Fibroblast of the aortic adventitia (primary cell): ENCODE data around the gene BYSL. TPM values are rescaled to one million over a fixed set of nuclear protein-coding genes. Genes with fewer than 3 reads are reported as not detected.
"Not testable (repeated sequence)": the region's sequence is repeated elsewhere in the genome, so short reads cannot be mapped to it uniquely, and the experiment has no call there.

Experiments
- DNase-seq: peaks from one replicate; pipeline ENCODE4 v3.0.0-alpha.2; 2010; ENCODE audit warnings: low read depth
- H3K4me3 ChIP-seq: 2 replicates; pipeline ENCODE4 v1.5.1; 2011; ENCODE audit warnings: low read depth, mild to moderate bottlenecking, control low read depth, low read length, moderate library complexity
- CTCF ChIP-seq: IDR thresholded peaks from 2 replicates; pipeline ENCODE4 v1.5.1; 2011; ENCODE audit warnings: mild to moderate bottlenecking, low read length, control low read depth, inconsistent platforms; ENCODE audit not compliant: insufficient read depth
- total RNA-seq: library from RNA; depleted of rRNA; stranded (reverse); fragments of >200 nt; gene quantifications from 2 replicates; pipeline ENCODE4 v1.2.3, GENCODE V29; 2012; ENCODE audit warnings: low replicate concordance

BYSL gene
- total RNA-seq, 1 donor: 14.2 TPM

GRCh38 chr6:41941280-41942066 is 20.2 kb downstream of the BYSL start, which contains the start of gene CCND3:
Gene CCND3 (minus strand): TSS chr6:41941808. CDS start chr6:41941649, 159 bp downstream.
- H3K4me3 ChIP-seq: peak within 1 kb of the TSS; percentile 95
- peak; percentile 82 for DNase-seq
- TF ChIP-seq CTCF: no peak

GRCh38 chr6:41942067-41942851 is 21.0 kb downstream of the BYSL start:
- H3K4me3 ChIP-seq: peak overlapping the region; percentile 95
- DNase-seq: peak; percentile 77
- no peak for TF ChIP-seq CTCF

- not testable (repeated sequence) for DNase-seq, H3K4me3 ChIP-seq
These were observed 21.6 kb downstream of the BYSL start for GRCh38 chr6:41942882-41943281.

- DNase-seq: no peak
- no peak overlapping the region for H3K4me3 ChIP-seq
- TF ChIP-seq CTCF: no peak
These were observed 22.2 kb downstream of the BYSL start for GRCh38 chr6:41943456-41943855.

- no peak overlapping the region for H3K4me3 ChIP-seq
- DNase-seq: no peak
- TF ChIP-seq CTCF: no peak
These were observed 26.4 kb downstream of the BYSL start for GRCh38 chr6:41947581-41948220.

GRCh38 chr6:41954668-41955067 is 33.4 kb downstream of the BYSL start:
- no peak for DNase-seq
- TF ChIP-seq CTCF: no peak
- no peak overlapping the region for H3K4me3 ChIP-seq

GRCh38 chr6:41955412-41955811 is 34.1 kb downstream of the BYSL start:
- no peak for TF ChIP-seq CTCF
- H3K4me3 ChIP-seq: no peak overlapping the region

More at GRCh38 chr6:41955412-41955811, 34.1 kb downstream of the BYSL start:
- DNase-seq: no peak
